Testis (tissue), 2 donors: ENCODE measurements around the gene HYDIN.
"Not testable (repeated sequence)": the region's sequence is repeated elsewhere in the genome, so short reads cannot be mapped to it uniquely, and the experiment has no call there.

Experiments
- POLR2A ChIP-seq: fragments of 450-650 bp; IDR thresholded peaks from one replicate; pipeline ENCODE4 v1.6.1; 2017; ENCODE audit warnings: antibody characterized with exemption, mild to moderate bottlenecking, moderate library complexity
- TF ChIP-seq, protein P1 (sequence below), 3 experiments: fragments of 450-650 bp in 2 of 3; fragments of 200-600 bp in 1 of 3; sonication (generic) in 1 of 3; IDR thresholded peaks; one replicate each; pipeline ENCODE4 v1.5.1; 2016 to 2019; ENCODE audit warnings: antibody characterized with exemption in 3 of 3, mild to moderate bottlenecking in 2 of 3, moderate library complexity in 1 of 3

DNA sequence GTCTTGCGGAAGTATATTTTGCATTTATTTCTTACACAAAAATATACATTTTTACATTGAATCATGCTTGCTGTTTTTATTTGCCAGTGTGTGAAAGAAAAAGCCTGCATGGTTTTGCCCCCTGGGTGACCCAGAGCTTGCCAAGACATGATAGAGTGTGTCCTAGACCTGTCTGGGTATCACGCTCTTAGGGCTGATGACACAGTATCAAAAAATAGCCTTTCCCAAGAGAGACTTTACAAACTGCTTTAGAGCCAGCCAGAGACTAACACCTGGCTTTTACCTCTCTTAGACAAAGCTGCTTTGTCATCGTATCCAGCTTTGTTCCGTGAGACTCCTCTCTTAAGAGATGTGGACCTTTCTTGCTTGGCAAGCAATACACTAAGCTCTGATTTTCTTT lies 160.7 kb downstream of the HYDIN start:
- TF ChIP-seq, protein P1, sequence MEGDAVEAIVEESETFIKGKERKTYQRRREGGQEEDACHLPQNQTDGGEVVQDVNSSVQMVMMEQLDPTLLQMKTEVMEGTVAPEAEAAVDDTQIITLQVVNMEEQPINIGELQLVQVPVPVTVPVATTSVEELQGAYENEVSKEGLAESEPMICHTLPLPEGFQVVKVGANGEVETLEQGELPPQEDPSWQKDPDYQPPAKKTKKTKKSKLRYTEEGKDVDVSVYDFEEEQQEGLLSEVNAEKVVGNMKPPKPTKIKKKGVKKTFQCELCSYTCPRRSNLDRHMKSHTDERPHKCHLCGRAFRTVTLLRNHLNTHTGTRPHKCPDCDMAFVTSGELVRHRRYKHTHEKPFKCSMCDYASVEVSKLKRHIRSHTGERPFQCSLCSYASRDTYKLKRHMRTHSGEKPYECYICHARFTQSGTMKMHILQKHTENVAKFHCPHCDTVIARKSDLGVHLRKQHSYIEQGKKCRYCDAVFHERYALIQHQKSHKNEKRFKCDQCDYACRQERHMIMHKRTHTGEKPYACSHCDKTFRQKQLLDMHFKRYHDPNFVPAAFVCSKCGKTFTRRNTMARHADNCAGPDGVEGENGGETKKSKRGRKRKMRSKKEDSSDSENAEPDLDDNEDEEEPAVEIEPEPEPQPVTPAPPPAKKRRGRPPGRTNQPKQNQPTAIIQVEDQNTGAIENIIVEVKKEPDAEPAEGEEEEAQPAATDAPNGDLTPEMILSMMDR (IDR thresholded peaks at IDR 0.05) = not testable (repeated sequence)
- TF ChIP-seq POLR2A = not testable (repeated sequence)
